Mesothelial cell of epicardium (in vitro differentiated cells): ENCODE results near the gene IRF7. TPM values are rescaled to one million over a fixed set of nuclear protein-coding genes. Genes with fewer than 3 reads are reported as not detected.
"Not testable (repeated sequence)": the region's sequence is repeated elsewhere in the genome, so short reads cannot be mapped to it uniquely, and the experiment has no call there.

ENCODE experiments used
- DNase-seq, 2 experiments: peaks; one replicate each; pipeline ENCODE4 v3.0.0; 2021; ENCODE audit warnings: low spot score in 2 of 2; ENCODE audit not compliant: unreplicated experiment in 2 of 2
- H3K27ac Mint-ChIP-seq: 2 replicates; pipeline ENCODE4 v1.8.0; 2021; ENCODE audit warnings: mixed read lengths
- H3K27me3 Mint-ChIP-seq: 2 replicates; pipeline ENCODE4 v1.8.0; 2021; ENCODE audit warnings: low read depth, mixed read lengths
- H3K36me3 Mint-ChIP-seq: 2 replicates; pipeline ENCODE4 v1.8.0; 2021; ENCODE audit warnings: mixed read lengths
- H3K4me1 Mint-ChIP-seq: 2 replicates; pipeline ENCODE4 v1.8.0; 2021; ENCODE audit warnings: mixed read lengths
- H3K4me3 Mint-ChIP-seq: 2 replicates; pipeline ENCODE4 v1.8.0; 2021; ENCODE audit warnings: mild to moderate bottlenecking, moderate library complexity, mixed read lengths
- H3K9me3 Mint-ChIP-seq: 2 replicates; pipeline ENCODE4 v1.8.0; 2021; ENCODE audit warnings: mixed read lengths
- CTCF ChIP-seq: fragments of 200-600 bp; sonication (generic); IDR thresholded peaks from one replicate; pipeline ENCODE4 v1.5.0; 2021; ENCODE audit warnings: antibody characterized with exemption; ENCODE audit not compliant: unreplicated experiment
- total RNA-seq: library from RNA; stranded (reverse); gene quantifications from 3 replicates; pipeline ENCODE4 v1.2.1, GENCODE V29; 2021

The IRF7 gene
- total RNA-seq, 1 donor from 2014 or later, result 21.9 TPM

DNA sequence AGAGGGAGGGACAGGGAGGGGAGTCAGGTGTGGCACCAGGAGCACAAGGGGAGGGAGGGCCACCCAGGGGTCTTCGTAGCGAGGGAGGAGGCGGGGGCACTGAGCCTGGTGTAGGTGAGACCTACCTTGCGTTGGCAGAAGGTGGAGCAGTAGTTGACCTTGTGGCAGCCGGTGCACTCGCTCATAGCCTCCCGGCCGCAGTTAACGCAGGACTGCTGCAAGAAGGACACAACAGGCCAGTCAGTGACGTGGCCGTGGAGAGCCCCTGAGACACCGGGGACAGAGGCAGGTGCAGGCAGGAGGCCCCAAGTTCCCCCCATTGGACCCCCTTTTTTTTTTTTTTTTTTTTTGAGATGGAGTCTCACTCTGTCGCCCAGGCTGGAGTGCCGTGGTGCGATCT lies 38.1 kb upstream of the IRF7 start:
- H3K4me1 Mint-ChIP-seq, result no peaks in the 10 kb centered on the region
- peaks cover 6% of the 10 kb centered on the region for H3K36me3 Mint-ChIP-seq
- no peak for DNase-seq
- H3K27me3 Mint-ChIP-seq, result no peaks in the 10 kb centered on the region
- TF ChIP-seq CTCF, result no peak
- no peak overlapping the region for H3K27ac Mint-ChIP-seq
- no peaks in the 10 kb centered on the region for H3K9me3 Mint-ChIP-seq
- H3K4me3 Mint-ChIP-seq, result no peak overlapping the region

GRCh38 chr11:653136-653535 lies 37.4 kb upstream of the IRF7 start:
- DNase-seq, H3K4me3 Mint-ChIP-seq, H3K27me3 Mint-ChIP-seq, H3K9me3 Mint-ChIP-seq, H3K4me1 Mint-ChIP-seq, H3K36me3 Mint-ChIP-seq, H3K27ac Mint-ChIP-seq: not testable (repeated sequence)

DNA sequence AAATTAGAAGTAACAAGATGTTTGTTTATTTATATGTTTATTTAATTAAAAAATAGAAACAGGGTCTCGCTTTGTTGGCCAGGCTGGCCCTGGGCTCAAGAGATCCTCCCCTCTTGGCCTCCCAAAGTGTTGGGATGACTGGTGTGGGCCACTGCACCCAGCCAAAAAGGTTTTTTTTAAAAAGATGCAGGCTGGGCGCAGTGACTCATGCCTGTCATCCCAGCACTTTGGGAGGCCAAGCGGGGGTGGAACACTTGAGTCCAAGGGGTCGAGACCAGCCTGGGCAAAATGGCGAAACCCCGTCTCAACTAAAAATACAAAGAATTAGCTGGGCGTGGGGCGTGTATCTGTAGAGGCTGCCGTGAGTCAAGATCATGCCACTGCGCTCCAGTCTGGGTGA lies 34.7 kb upstream of the IRF7 start:
- no peak for DNase-seq
- no peaks in the 10 kb centered on the region for H3K27me3 Mint-ChIP-seq
- H3K4me3 Mint-ChIP-seq, result no peak overlapping the region
- no peak overlapping the region for H3K27ac Mint-ChIP-seq
- no peaks in the 10 kb centered on the region for H3K4me1 Mint-ChIP-seq
- peaks cover 12% of the 10 kb centered on the region for H3K36me3 Mint-ChIP-seq
- no peaks in the 10 kb centered on the region for H3K9me3 Mint-ChIP-seq
- no peak for TF ChIP-seq CTCF

DNA sequence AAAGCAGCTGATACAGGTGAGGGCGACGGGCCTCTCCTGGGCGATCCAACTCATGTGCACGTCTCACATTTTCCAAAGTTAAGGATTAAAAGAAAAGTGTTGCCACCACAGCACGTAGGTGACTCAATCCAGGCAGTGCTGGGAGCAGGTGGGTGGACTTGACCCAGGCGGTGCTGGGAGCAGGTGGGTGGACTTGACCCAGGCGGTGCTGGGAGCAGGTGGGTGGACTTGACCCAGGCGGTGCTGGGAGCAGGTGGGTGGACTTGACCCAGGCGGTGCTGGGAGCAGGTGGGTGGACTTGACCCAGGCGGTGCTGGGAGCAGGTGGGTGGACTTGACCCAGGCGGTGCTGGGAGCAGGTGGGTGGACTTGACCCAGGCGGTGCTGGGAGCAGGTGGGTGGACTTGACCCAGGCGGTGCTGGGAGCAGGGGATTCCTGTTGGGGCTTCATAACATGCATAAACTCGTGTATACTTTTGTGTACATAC lies 32.0 kb upstream of the IRF7 start:
- H3K9me3 Mint-ChIP-seq, H3K4me1 Mint-ChIP-seq, H3K27me3 Mint-ChIP-seq, DNase-seq, H3K4me3 Mint-ChIP-seq, H3K27ac Mint-ChIP-seq: not testable (repeated sequence)
- H3K36me3 Mint-ChIP-seq, result peaks cover 10% of the 10 kb centered on the region

DNA sequence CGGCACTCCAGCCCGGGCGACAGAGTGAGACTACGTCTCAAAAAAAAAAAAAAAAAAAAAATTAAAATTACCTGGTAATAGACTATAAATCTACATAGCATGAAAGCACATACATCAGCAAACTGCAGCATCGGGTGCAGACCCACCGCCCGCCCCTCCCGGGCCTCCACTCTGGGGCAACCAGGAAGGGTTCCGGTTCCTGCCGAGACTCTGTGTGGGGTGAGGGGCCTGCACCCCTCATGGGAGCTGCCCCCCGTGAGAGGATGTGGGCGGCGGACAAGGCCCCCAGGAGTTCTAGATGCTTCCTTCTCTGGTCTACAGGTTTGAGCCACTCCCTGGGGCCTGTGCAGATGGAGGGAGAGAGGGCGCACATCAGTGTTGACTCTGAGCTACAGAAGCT lies 30.5 kb upstream of the IRF7 start:
- TF ChIP-seq CTCF, result no peak
- Mint-ChIP-seq H3K27me3 (peaks cover 3% of the 10 kb centered on the region), H3K27ac (no peak overlapping the region), H3K4me1 (no peaks in the 10 kb centered on the region), H3K4me3 (no peak overlapping the region), H3K36me3 (peaks cover 8% of the 10 kb centered on the region), H3K9me3 (no peaks in the 10 kb centered on the region)
- no peak for DNase-seq

GRCh38 chr11:645536-645935 lies 29.8 kb upstream of the IRF7 start:
- no peaks in the 10 kb centered on the region for H3K9me3 Mint-ChIP-seq
- no peak overlapping the region for H3K27ac Mint-ChIP-seq
- H3K27me3 Mint-ChIP-seq, result peaks cover 6% of the 10 kb centered on the region
- DNase-seq, result no peak
- H3K4me1 Mint-ChIP-seq, result no peaks in the 10 kb centered on the region
- no peak for TF ChIP-seq CTCF
- H3K4me3 Mint-ChIP-seq, result no peak overlapping the region
- H3K36me3 Mint-ChIP-seq, result peaks cover 8% of the 10 kb centered on the region
